GM12878 (cell line): Measurements from ENCODE around the gene PCCA. TPM values are rescaled to one million over a fixed set of nuclear protein-coding genes. Genes with fewer than 3 reads are reported as not detected.

Experiments
- ATAC-seq: fragments of 200-7000 bp; cut with Tn5 transposase; 3 replicates; pipeline ENCODE4 v1.9.1; 2020; ENCODE audit warnings: mild to moderate bottlenecking, moderate library complexity
- BruUV-seq: library from RNA; stranded (reverse); fragments of 400-500 nt; replicated peaks from 2 replicates; lab custom pipeline; 2021; lab: Mats Ljungman, UMichigan
- CTCF ChIA-PET: fragments of 300-600 bp; sonication (Branson Sonifier 250); formaldehyde crosslinking; extraction: SDS; loops from one replicate; lab custom pipeline; 2021; ENCODE audit warnings: inconsistent platforms; lab: Yijun Ruan, JAX
- POLR2A ChIA-PET: fragments of 350-600 bp; formaldehyde crosslinking; extraction: SDS; loops from one replicate; lab custom pipeline; 2021; ENCODE audit warnings: inconsistent platforms; lab: Charles Lee
- RAD21 ChIA-PET: fragments of 300-600 bp; sonication (Branson Sonifier 250); formaldehyde crosslinking; loops from one replicate; lab custom pipeline; 2023; ENCODE audit warnings: antibody characterized with exemption; ENCODE audit not compliant: unreplicated experiment; lab: Charles Lee
- SMC1A ChIA-PET: fragments of 300-600 bp; sonication (Branson Sonifier 250); formaldehyde crosslinking; loops from one replicate; lab custom pipeline; 2023; ENCODE audit not compliant: unreplicated experiment, uncharacterized antibody; lab: Charles Lee
- DNase-seq: peaks from one replicate; pipeline ENCODE4 v3.0.0-alpha.2; 2011; ENCODE audit warnings: low read depth, low spot score
- FAIRE-seq: peaks from 3 replicates; lab custom pipeline; 2011; peaks lifted over from hg19 to GRCh38; lab: Jason Lieb, UNC
- H2AFZ ChIP-seq: 2 replicates; pipeline ENCODE4 v1.6.0; 2011; ENCODE audit warnings: low read depth, low read length, control low read depth; ENCODE audit not compliant: control insufficient read depth
- H3K27ac ChIP-seq: 2 replicates; pipeline ENCODE4 v1.5.1; 2011; ENCODE audit warnings: control low read depth; ENCODE audit not compliant: control insufficient read depth, insufficient read depth
- H3K27me3 ChIP-seq, 2 experiments: replicated peaks in 1 of 2; 2 replicates each; pipeline versions ENCODE4 v1.6.0 to v1.6.1; 2011; ENCODE audit warnings: low read length in 1 of 2; ENCODE audit not compliant: control insufficient read depth in 2 of 2, insufficient read depth in 2 of 2
- H3K36me3 ChIP-seq, 2 experiments: 2 replicates each; pipeline ENCODE4 v1.5.1; 2011; ENCODE audit warnings: low read length in 1 of 2; ENCODE audit not compliant: control insufficient read depth in 2 of 2, insufficient read depth in 2 of 2
- H3K4me1 ChIP-seq: 2 replicates; pipeline ENCODE4 v1.6.1; 2011; ENCODE audit warnings: mild to moderate bottlenecking, low read length, moderate library complexity, mixed read lengths; ENCODE audit not compliant: control insufficient read depth, insufficient read depth
- H3K4me2 ChIP-seq: 2 replicates; pipeline ENCODE4 v1.6.0; 2011; ENCODE audit warnings: control low read depth; ENCODE audit not compliant: control insufficient read depth, insufficient read depth
- H3K4me3 ChIP-seq: fragments of 200-600 bp; sonication (generic); 2 replicates; pipeline ENCODE4 v1.5.1; 2016
- H3K79me2 ChIP-seq: 2 replicates; pipeline ENCODE4 v1.6.0; 2011; ENCODE audit warnings: low read length; ENCODE audit not compliant: control insufficient read depth, insufficient read depth
- H3K9ac ChIP-seq: 2 replicates; pipeline ENCODE4 v1.8.0; 2011; ENCODE audit warnings: low read length, control low read depth, mixed read lengths; ENCODE audit not compliant: control insufficient read depth, insufficient read depth
- H3K9me3 ChIP-seq: replicated peaks from 3 replicates; pipeline ENCODE4 v1.5.1; 2011; ENCODE audit warnings: mild to moderate bottlenecking, low read length; ENCODE audit not compliant: control insufficient read depth, insufficient read depth
- H4K20me1 ChIP-seq: 2 replicates; pipeline ENCODE4 v1.6.0; 2011; ENCODE audit not compliant: control insufficient read depth, insufficient read depth
- CEBPZ ChIP-seq: fragments of 150-350 bp; IDR thresholded peaks from 2 replicates; pipeline ENCODE4 v1.6.1; 2016; ENCODE audit warnings: low read depth, low read length
- CREB1 ChIP-seq: IDR thresholded peaks from 2 replicates; pipeline ENCODE4 v1.6.1; 2012; ENCODE audit warnings: low read depth, mild to moderate bottlenecking, inconsistent platforms
- DPF2 ChIP-seq: fragments of 450-650 bp; IDR thresholded peaks from 2 replicates; pipeline ENCODE4 v1.6.1; 2017; ENCODE audit warnings: mild to moderate bottlenecking
- SUPT20H ChIP-seq: IDR thresholded peaks from 2 replicates; pipeline ENCODE4 v1.6.1; 2011; ENCODE audit warnings: low read depth, mild to moderate bottlenecking, low read length, moderate library complexity, borderline replicate concordance; ENCODE audit not compliant: control insufficient read depth
- WGBS: methylation state at CpG from one replicate; pipeline ENCODE4 v1.1.6; 2016; ENCODE audit warnings: low lambda C conversion rate; ENCODE audit not compliant: insufficient replicate concordance, insufficient coverage; ENCODE audit errors: missing lambda C conversion rate; 5-methylcytosine and 5-hydroxymethylcytosine counted together
- in situ Hi-C: fragments of 300-500 bp; cut with MboI; formaldehyde crosslinking; loops from 9 replicates; pipeline ENCODE4 v1.14.3; 2018; ENCODE audit warnings: mixed read lengths
- intact Hi-C: fragments of 100-400 bp; cut with micrococcal nuclease; formaldehyde crosslinking; loops from one replicate; pipeline ENCODE4 v1.14.2; 2022; ENCODE audit not compliant: unreplicated experiment
- polyA plus RNA-seq, 11 experiments: library from polyadenylated mRNA; depleted of rRNA in 4 of 11; unstranded in 6 of 11; stranded (reverse) in 5 of 11; fragments of >200 nt; fragmentation: Nextera tagmentation in 4 of 11; fragmentation: Illumina TruSeq in 1 of 11; extraction: Ambion mirVana in 4 of 11; extraction: Trizol in 1 of 11; gene quantifications; 1 replicate in 1 of 11; 2 replicates in 10 of 11; pipeline versions ENCODE4 v1.2.1 to v1.2.3, GENCODE V29; 2011 to 2016; ENCODE audit warnings: inconsistent platforms in 2 of 11, missing spikeins in 2 of 11, low read depth in 1 of 11
- total RNA-seq, 4 experiments: library from RNA; depleted of rRNA in 3 of 4; stranded (reverse); fragments of >200 nt in 3 of 4; fragmentation: Illumina TruSeq in 1 of 4; extraction: Trizol in 1 of 4; gene quantifications; 2 replicates each; pipeline versions ENCODE4 v1.2.1 to v1.2.3, GENCODE V29; 2013 to 2021
- TF ChIP-seq, protein P1 (sequence below): fragments of 450-650 bp; conservative IDR thresholded peaks from 2 replicates; pipeline ENCODE4 v1.6.1; 2017; ENCODE audit warnings: mild to moderate bottlenecking, moderate library complexity

The PCCA gene
- total and polyA plus RNA-seq, 10 of the 15 experiments (the other 5 are each of a cell fraction or from before 2014, with no cell fraction given) = 5.9 to 18.2 (median 12.4) TPM

DNA sequence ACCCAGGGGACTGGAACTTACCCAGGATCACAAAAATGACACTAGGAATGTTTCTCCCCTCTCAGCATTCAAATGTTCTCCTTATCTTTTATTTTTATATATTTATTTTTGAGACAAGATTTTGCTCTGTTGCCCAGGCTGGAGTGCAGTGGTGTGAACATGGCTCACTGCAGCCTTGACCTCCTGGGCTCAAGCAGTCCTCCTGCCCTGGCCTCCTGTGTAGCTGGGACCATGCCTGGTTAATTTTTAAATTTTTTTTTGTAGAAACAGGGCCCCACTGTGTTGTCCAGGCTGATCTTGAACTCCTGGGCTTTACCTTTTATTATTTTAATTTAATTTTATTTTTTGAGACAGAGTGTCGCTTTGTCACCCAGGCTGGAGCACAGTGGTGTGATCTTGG, 108.2 kb downstream of the PCCA start:
- no peak for DNase-seq
- ATAC-seq = no peak
- SMC1A ChIA-PET = no interaction called here
- H3K79me2 ChIP-seq = no peaks in the 10 kb centered on the region
- in situ Hi-C loops = no loop called here
- H3K27ac ChIP-seq = no peak overlapping the region
- no peak overlapping the region for H3K4me2 ChIP-seq
- no peak for FAIRE-seq
- no peaks in the 10 kb centered on the region for H3K9me3 ChIP-seq
- H3K9ac ChIP-seq = no peak overlapping the region
- no peaks in the 10 kb centered on the region for H3K27me3 ChIP-seq
- 100% methylated on average over 1 of the region's 1 CpG for WGBS
- no peak overlapping the region for H3K4me3 ChIP-seq
- TF ChIP-seq CREB1 (no peak), SUPT20H (no peak), CEBPZ (no peak), DPF2 (no peak)
- TF ChIP-seq, protein P1, sequence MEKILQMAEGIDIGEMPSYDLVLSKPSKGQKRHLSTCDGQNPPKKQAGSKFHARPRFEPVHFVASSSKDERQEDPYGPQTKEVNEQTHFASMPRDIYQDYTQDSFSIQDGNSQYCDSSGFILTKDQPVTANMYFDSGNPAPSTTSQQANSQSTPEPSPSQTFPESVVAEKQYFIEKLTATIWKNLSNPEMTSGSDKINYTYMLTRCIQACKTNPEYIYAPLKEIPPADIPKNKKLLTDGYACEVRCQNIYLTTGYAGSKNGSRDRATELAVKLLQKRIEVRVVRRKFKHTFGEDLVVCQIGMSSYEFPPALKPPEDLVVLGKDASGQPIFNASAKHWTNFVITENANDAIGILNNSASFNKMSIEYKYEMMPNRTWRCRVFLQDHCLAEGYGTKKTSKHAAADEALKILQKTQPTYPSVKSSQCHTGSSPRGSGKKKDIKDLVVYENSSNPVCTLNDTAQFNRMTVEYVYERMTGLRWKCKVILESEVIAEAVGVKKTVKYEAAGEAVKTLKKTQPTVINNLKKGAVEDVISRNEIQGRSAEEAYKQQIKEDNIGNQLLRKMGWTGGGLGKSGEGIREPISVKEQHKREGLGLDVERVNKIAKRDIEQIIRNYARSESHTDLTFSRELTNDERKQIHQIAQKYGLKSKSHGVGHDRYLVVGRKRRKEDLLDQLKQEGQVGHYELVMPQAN = no peak
- H3K36me3 ChIP-seq = no peaks in the 10 kb centered on the region
- no peaks in the 10 kb centered on the region for H4K20me1 ChIP-seq
- no peak overlapping the region for H2AFZ ChIP-seq
- intact Hi-C loops = no loop called here
- CTCF ChIA-PET = no interaction called here
- POLR2A ChIA-PET = no interaction called here
- no peaks in the 10 kb centered on the region for H3K4me1 ChIP-seq
- RAD21 ChIA-PET = no interaction called here
- no TSS peak for BruUV-seq
